Stimulated activated memory B cell treated with anti-CD40 and anti-IgM and Interleukin-4, amounts not matched to agents 10 μg/mL and 1 μg/mL and 100 μg/mL, for 72 hours (primary cell): Measurements from ENCODE around the gene TPSG1.
A peak's percentile ranks its signal among the peaks of the same experiment; 100 is the strongest.
"Not testable (repeated sequence)": the region's sequence is repeated elsewhere in the genome, so short reads cannot be mapped to it uniquely, and the experiment has no call there.

Experiments
- ATAC-seq: fragments of 150-1000 bp; cut with Tn5 transposase; 2 replicates; pipeline ENCODE4 v1.10.0; 2021
- H3K27ac Mint-ChIP-seq: one replicate; pipeline ENCODE4 v1.8.0; 2022; ENCODE audit warnings: mild to moderate bottlenecking, mixed read lengths
- H3K27me3 Mint-ChIP-seq: one replicate; pipeline ENCODE4 v1.8.0; 2022; ENCODE audit warnings: mixed read lengths
- H3K36me3 Mint-ChIP-seq: one replicate; pipeline ENCODE4 v1.8.0; 2022; ENCODE audit warnings: mixed read lengths
- H3K4me1 Mint-ChIP-seq: one replicate; pipeline ENCODE4 v1.8.0; 2022; ENCODE audit warnings: mixed read lengths
- H3K4me3 Mint-ChIP-seq: one replicate; pipeline ENCODE4 v1.8.0; 2022; ENCODE audit warnings: mild to moderate bottlenecking, moderate library complexity, mixed read lengths
- H3K9me3 Mint-ChIP-seq: one replicate; pipeline ENCODE4 v1.8.0; 2022; ENCODE audit warnings: mixed read lengths

The TPSG1 gene

DNA sequence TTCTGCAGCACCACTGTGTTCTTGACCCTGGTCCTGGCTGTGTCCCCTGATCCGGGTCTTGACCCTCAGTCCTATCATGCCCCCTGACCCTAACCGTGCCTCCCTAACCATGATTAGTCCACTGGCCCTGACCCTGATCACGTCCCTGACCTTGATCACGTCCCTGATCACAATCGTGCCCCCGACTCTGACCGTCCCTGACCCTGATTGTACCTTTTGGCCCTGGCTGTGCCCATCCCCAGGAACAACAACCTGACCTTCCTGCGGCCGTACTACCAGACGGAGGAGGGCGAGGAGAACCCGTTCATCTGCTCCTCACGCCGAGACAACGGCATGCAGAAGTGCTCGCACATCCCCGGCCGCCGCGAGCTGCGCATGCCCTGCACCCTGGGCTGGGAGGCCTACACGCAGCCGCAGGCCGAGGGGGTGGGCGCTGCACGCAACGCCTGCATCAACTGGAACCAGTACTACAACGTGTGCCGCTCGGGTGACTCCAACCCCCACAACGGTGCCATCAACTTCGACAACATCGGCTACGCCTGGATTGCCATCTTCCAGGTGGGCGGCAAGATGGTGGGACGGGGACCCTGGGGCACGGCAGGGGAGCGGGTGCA is 24.9 kb downstream of the TPSG1 start:
- Mint-ChIP-seq H3K27me3 (peaks cover 17% of the 10 kb centered on the region), H3K4me3 (no peak overlapping the region), H3K4me1 (no peaks in the 10 kb centered on the region), H3K27ac (no peak overlapping the region), H3K9me3 (peaks cover 4% of the 10 kb centered on the region), H3K36me3 (no peaks in the 10 kb centered on the region)
- ATAC-seq, result no peak

DNA sequence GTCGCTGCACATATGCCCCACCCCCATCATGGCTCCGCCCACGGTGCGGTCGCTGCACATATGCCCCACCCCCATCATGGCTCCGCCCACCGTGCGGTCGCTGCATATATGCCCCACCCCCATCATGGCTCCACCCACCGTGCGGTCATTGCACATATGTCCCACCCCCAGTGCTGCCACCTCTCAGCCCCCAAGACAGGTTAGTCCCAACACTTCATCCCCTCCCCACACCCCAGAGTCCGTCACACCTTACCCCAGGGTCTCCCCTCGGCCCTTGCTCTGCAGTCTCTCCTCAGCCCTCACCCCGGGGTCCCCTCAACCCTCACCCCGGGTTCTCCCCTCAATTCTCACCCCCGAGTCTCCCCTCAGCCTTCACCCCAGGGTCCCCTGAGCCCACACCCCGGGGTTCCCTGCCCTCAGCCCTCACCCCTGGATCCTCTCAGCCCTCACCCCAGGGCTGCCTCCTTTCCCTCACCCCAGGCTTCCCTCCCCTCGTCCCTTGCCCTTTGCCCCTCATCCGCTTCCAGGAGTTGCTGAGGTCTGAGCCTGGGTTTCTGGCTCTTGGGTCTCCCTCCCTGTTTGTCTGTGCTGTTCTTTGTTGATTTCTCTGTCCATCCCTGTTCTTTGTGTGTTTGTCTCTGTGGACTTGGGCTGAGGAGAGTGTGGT is 25.6 kb downstream of the TPSG1 start:
- Mint-ChIP-seq H3K9me3 (peaks cover 4% of the 10 kb centered on the region), H3K27ac (no peak overlapping the region)

DNA sequence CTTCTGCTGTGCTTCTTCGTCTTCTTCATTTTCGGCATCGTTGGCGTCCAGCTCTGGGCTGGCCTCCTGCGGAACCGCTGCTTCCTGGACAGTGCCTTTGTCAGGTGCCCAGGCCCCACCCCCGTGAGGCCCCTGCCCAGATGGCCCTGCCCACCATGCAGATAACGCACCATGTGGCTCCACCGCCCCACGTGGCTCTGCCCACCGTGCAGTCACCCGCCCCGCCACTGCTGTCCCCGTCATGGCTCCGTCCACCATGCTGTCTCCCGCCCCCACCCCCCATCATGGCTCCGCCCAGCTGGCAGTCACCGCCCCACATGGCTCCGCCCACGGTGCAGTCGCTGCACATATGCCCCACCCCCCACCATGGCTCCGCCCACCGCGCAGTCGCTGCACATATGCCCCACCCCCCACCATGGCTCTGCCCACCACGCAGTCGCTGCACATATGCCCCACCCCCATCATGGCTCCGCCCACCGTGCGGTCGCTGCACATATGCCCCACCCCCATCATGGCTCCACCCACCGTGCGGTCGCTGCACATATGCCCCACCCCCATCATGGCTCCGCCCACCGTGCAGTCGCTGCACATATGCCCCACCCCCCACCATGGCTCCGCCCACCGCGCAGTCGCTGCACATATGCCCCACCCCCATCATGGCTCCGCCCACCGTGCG is 26.3 kb downstream of the TPSG1 start:
- peaks cover 14% of the 10 kb centered on the region for H3K27me3 Mint-ChIP-seq
- not testable (repeated sequence) for H3K27ac Mint-ChIP-seq, ATAC-seq, H3K36me3 Mint-ChIP-seq, H3K9me3 Mint-ChIP-seq, H3K4me3 Mint-ChIP-seq, H3K4me1 Mint-ChIP-seq

More for the DNA sequence above, 25.6 kb downstream of the TPSG1 start:
- ATAC-seq, result no peak
- no peak overlapping the region for H3K4me3 Mint-ChIP-seq
- no peaks in the 10 kb centered on the region for H3K4me1 Mint-ChIP-seq
- H3K36me3 Mint-ChIP-seq, result no peaks in the 10 kb centered on the region
- H3K27me3 Mint-ChIP-seq, result peaks cover 17% of the 10 kb centered on the region

DNA sequence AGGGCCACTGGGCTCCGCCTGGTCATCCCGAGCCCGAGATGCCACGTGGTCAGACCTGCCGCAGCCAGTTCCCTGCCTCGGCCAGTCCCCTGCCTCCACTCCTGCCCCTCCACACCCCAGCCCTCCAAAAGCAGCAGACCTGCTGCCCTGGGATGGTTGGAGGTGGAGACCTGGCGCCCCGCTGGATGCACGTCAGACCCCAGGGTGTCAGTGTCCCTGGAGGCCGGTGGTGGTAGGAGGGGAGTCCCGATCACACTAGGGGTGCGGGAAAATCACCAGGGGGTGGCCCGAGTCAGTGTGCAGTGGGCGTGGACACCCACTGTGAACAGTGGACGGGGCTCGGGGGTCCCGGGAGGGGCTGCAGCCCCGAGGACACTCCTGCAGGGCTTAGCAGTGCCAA is 26.9 kb downstream of the TPSG1 start:
- no peak for ATAC-seq
- H3K4me3 Mint-ChIP-seq, result no peak overlapping the region
- H3K36me3 Mint-ChIP-seq, result no peaks in the 10 kb centered on the region
- no peak overlapping the region for H3K27ac Mint-ChIP-seq
- H3K9me3 Mint-ChIP-seq, result peaks cover 4% of the 10 kb centered on the region
- H3K27me3 Mint-ChIP-seq, result peaks cover 12% of the 10 kb centered on the region
- no peaks in the 10 kb centered on the region for H3K4me1 Mint-ChIP-seq

DNA sequence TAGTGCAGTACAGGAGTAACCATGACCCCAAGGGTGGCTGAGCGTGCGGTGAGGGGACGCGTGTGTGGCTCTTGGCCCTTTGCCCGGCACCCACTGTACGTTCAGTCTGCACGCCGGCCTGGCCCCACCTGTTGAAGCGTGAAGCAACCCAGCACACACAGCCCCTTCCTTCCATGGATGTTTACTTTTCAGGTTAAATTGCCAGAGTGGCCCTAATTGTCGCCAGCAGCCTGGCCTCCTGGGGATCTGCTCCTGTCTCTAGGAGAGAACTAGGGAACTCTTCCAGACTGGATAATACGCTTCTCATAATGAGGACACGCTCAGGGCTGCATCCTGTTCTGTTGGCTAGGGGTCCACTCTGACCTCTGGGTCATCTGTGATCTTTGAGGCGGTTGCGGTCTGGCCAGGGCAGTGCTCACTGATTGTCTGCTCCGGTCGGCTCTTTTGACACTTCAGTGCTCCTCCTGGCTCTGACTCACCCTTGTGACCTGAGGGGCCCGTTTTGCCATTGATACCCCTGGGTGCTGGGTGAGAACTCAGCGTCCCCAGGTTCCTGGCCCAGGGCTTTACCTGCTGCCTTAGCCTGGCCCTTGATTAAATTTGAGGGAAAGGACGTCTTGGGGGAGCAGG is 27.7 kb downstream of the TPSG1 start:
- Mint-ChIP-seq H3K36me3 (no peaks in the 10 kb centered on the region), H3K27ac (no peak overlapping the region), H3K4me3 (no peak overlapping the region), H3K4me1 (no peaks in the 10 kb centered on the region), H3K27me3 (peaks cover 20% of the 10 kb centered on the region), H3K9me3 (peaks cover 4% of the 10 kb centered on the region)
- no peak for ATAC-seq

DNA sequence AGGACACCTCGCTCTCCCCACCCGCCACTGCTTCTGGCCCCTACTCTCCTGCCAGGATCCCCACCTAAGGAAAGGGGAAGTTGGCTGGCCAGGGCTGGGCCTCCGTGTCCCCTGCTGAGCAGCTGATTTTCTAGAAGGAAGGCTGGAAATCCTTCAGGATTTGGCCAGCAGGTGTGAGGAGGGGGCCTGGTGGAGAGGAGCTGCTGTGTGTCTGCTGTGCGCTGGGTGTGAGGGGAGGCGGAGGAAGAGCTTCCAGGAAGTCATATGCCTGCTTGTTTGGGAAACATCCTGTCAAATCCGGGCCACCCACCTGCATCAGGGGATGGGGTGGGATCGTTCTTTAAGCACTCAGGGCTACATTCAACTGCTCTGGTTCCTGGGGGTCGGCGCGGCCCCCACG is 28.6 kb downstream of the TPSG1 start:
- no peak for ATAC-seq
- no peak overlapping the region for H3K4me3 Mint-ChIP-seq
- peaks cover 4% of the 10 kb centered on the region for H3K9me3 Mint-ChIP-seq
- no peak overlapping the region for H3K27ac Mint-ChIP-seq
- H3K4me1 Mint-ChIP-seq, result no peaks in the 10 kb centered on the region
- peaks cover 23% of the 10 kb centered on the region for H3K27me3 Mint-ChIP-seq
- no peaks in the 10 kb centered on the region for H3K36me3 Mint-ChIP-seq

DNA sequence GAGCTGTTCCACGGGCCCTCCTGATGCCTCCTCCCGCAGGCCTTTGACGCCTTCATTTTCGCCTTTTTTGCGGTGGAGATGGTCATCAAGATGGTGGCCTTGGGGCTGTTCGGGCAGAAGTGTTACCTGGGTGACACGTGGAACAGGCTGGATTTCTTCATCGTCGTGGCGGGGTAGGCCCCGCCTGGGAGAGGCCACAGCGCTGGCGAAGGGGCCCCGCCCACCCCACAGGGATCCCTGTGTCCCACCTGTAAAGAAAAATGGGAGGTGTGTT is 29.7 kb downstream of the TPSG1 start:
- Mint-ChIP-seq H3K9me3 (peaks cover 4% of the 10 kb centered on the region), H3K4me3 (no peak overlapping the region), H3K36me3 (no peaks in the 10 kb centered on the region), H3K27me3 (peaks cover 23% of the 10 kb centered on the region), H3K4me1 (no peaks in the 10 kb centered on the region), H3K27ac (no peak overlapping the region)
- no peak for ATAC-seq

DNA sequence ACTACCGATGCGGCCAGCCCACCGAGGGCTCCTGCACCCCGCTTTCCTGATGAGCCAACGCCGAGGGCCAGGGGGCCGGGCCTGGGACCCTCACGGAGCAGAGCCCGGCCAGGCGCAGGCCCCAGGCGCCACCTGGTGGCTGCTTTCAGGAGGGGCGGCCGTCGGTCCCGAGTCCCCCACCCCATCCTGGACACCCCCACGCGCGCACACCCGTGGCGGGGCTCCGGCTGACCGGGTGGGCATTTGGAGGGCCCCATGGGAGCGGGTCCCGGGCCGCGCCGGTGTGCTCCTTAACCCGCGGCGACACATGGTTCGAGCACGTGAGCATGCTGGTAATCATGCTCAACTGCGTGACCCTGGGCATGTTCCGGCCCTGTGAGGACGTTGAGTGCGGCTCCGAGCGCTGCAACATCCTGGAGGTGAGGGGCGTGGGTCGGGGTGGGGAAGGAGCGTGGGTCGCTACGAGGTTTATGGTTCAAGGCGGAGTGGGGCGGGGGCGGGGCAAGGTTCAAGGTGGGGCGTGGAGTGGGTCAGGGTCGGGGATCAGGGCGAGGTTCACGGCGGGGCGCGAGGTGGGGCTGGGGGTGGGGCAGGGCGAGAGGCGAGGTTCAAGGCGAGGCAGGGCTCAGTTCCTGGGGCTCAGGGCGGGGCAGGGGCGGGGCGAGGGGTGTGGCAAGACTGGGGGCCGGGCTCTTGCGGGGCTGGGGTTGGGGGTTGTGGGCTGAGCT is 30.2 kb downstream of the TPSG1 start:
- Mint-ChIP-seq H3K9me3 (peaks cover 3% of the 10 kb centered on the region), H3K4me1 (no peaks in the 10 kb centered on the region), H3K4me3 (no peak overlapping the region), H3K27ac (no peak overlapping the region), H3K27me3 (peaks cover 23% of the 10 kb centered on the region), H3K36me3 (no peaks in the 10 kb centered on the region)
- ATAC-seq, result peak; percentile 13

DNA sequence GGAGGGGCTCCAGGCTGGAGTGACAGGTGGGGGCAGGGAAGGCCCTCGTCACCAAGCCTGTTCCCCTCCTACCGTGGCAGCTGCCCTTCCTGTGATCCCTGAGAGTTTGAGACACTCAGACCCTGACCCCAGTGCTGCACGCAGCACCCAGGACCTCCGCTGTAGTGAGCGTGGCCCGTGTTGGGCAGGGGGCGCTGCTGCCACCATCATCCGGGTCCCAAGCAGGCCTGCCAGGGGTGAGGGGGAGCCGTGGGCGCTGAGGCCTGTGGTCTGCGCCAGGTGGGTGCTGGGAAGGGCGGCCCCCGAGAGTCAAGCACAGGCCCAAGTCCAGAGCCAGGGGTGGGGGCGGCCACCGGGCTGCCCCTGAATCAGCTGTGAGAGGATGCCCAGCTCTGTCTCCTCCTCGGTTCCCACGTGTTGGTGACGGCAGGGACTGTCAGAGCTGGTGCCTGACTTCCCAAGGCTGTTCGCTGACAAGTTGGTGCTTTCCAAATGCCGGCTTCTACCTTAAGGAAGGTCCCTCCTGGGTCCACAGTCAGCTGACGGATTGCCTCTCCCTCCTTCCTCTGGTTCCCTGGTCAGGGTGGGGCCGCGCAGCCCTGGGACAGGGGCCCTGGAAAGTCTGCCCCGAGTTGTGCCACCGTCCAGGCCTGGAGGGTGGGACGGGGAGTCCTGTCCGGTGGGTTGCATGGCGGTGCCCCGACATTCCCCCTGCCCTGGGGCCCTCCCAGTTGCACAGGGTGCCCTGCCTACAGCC is 31.1 kb downstream of the TPSG1 start:
- no peak overlapping the region for H3K4me3 Mint-ChIP-seq

DNA sequence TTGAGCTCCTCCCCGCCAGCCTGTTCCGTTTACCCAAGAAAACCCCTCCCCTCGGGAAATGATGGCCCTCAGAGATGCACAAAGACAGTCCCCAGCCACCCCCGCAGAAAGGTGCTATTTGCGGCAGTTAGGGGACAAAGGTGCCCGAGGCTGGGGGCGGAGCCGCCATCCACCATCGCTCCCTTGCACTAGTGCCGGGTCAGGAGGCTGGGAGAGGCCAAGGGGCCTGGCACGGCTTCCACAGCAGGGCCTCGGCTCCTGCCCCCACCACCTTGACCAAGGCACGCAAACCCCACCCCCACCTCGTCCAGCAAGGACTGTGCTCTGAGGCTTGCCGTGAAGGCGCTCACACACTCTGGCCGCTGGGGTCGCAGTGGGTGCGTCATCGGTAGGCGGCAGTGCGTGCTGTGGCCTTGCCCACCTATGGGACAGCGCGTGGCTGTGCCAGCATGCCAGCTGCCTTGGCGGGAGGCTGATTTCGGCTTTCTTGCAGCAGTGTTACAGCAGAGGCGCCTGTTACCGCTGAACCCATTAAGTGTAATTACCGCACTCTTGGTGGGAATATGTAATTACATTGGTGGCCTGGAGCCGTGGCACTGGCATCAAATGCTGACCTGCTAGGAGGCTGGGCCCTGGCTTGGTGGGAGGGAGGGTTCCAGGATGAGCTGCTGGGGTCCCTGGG is 31.8 kb downstream of the TPSG1 start:
- Mint-ChIP-seq H3K4me3 (no peak overlapping the region), H3K4me1 (no peaks in the 10 kb centered on the region), H3K27me3 (peaks cover 38% of the 10 kb centered on the region), H3K27ac (no peak overlapping the region), H3K9me3 (no peaks in the 10 kb centered on the region), H3K36me3 (no peaks in the 10 kb centered on the region)
- no peak for ATAC-seq

More for the DNA sequence above, 31.1 kb downstream of the TPSG1 start:
- Mint-ChIP-seq H3K27ac (no peak overlapping the region), H3K36me3 (no peaks in the 10 kb centered on the region), H3K9me3 (no peaks in the 10 kb centered on the region), H3K4me1 (no peaks in the 10 kb centered on the region), H3K27me3 (peaks cover 31% of the 10 kb centered on the region)
- ATAC-seq, result peak; percentile 13

DNA sequence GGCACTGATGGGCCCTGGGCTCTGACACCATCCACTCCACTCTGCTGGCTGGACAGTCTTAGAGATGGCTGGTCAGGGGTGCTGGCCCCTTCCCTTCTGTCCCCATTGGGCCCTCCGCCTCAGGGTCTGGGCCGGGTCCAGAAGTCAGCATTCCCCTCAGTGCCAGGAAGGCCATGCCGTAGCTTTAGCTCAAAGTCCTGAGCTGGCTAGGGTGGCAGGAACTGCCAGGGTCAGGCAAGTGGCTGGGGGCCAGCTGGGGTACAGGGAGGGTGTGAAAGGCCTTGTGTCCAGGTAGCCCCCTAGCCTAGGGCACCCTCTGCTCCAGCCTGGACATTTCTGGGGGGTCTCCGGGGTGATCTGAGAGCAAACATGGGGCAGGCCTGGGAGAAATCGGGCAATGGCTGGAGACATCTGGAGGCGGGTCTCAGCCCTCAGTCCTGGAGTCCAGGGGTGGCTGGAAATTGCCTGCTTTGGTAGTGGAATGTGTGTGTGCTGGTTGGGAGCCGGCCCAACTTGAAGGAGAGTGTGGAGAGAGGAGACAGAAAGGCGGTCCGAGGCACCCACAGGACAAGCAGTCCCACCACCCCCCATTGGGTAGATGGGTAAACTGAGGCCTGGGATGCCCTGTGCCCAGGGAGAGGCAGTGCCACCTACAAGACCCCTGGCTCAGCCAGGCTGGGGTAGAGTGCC is 32.5 kb downstream of the TPSG1 start:
- Mint-ChIP-seq H3K4me3 (no peak overlapping the region), H3K27me3 (peaks cover 45% of the 10 kb centered on the region), H3K4me1 (no peaks in the 10 kb centered on the region), H3K9me3 (no peaks in the 10 kb centered on the region), H3K27ac (no peak overlapping the region), H3K36me3 (no peaks in the 10 kb centered on the region)
- ATAC-seq, result no peak

DNA sequence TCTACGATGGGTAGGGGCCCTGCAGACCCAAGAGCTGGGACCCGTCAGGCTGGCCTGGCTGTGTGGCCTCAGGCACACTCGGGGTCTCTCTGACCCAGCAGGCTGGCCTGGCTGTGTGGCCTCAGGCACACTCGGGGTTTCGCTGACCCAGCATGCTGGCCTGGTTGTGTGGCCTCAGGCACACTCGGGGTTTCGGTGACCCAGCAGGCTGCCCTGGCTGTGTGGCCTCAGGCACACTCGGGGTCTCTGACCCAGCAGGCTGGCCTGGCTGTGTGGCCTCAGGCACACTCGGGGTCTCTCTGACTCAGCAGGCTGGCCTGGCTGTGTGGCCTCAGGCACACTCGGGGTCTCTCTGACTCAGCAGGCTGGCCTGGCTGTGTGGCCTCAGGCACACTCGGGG is 34.3 kb downstream of the TPSG1 start:
- H3K4me3 Mint-ChIP-seq, H3K27ac Mint-ChIP-seq, H3K4me1 Mint-ChIP-seq, H3K36me3 Mint-ChIP-seq, H3K9me3 Mint-ChIP-seq, ATAC-seq: not testable (repeated sequence)
- peaks cover 40% of the 10 kb centered on the region for H3K27me3 Mint-ChIP-seq

DNA sequence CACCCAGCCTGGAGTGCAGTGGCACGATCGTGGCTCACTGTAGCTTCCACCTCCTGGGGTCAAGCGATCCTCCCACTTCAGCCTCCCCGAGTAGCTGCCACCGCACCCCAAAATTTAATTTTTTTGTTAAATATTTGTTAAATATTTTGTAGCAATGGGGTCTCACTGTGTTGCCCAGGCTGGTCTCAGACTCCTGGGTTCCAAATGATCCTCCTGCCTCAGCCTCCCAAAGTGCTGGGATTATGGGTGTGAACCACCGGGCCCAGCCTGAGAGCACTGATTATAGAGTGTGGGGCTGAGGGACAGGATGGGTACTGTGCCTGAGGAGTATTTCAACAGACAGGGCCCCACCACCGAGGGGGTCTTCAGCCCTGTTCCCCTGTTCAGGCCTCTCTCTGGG is 35.6 kb downstream of the TPSG1 start:
- H3K27ac Mint-ChIP-seq, result no peak overlapping the region
- peaks cover 39% of the 10 kb centered on the region for H3K27me3 Mint-ChIP-seq
- H3K36me3 Mint-ChIP-seq, result no peaks in the 10 kb centered on the region
- H3K9me3 Mint-ChIP-seq, result no peaks in the 10 kb centered on the region
- H3K4me3 Mint-ChIP-seq, result no peak overlapping the region
- no peaks in the 10 kb centered on the region for H3K4me1 Mint-ChIP-seq
- ATAC-seq, result no peak
